LoVo (cell line): ENCODE results near the gene NCKIPSD.

Source experiments
- DNase-seq: peaks from one replicate; pipeline ENCODE4 v3.0.0-alpha.2; 2016; ENCODE audit warnings: low spot score

Gene NCKIPSD

DNA sequence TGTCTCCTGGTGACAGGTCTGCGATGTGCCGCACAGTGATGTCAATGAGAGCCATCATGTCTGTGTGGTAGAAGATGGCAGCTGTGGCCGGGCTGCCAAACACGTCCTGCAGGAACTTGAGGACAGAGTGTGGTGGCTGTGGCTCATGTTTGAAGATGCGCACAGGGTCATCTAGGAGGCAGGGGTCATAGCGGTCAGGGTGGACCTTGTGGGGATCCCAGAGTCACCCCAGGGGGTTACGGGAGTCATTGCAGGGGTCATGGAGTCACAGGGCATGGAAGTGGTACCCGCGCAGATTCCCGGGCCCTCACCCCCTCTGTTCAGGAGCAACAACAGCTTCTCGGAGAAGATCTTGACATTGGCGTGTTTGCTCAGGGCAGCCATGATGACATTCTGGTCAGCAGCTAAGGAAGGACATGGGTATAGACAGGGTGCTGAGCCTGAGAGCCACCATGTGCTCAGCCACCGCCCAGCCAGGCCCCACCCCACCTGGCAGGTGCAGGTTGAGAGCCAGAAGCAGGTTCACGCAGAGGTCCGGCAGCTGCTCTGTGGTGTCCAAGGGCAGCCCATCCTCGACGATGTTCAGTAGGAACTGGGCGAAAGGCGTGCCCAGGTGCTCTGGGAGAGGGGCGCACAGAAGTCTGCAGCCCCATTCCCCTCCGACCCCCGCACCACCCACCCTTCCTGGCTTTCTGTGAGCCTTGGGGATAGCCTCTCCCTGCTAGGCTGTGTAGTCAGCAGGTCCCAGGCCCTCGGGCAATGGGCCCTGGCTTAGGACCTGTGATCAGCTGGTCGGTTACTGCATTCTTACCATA is 6.9 kb downstream of the NCKIPSD start:
- no peak for DNase-seq

GRCh38 chr3:48678056-48678455 is 7.7 kb downstream of the NCKIPSD start:
- no peak for DNase-seq

DNA sequence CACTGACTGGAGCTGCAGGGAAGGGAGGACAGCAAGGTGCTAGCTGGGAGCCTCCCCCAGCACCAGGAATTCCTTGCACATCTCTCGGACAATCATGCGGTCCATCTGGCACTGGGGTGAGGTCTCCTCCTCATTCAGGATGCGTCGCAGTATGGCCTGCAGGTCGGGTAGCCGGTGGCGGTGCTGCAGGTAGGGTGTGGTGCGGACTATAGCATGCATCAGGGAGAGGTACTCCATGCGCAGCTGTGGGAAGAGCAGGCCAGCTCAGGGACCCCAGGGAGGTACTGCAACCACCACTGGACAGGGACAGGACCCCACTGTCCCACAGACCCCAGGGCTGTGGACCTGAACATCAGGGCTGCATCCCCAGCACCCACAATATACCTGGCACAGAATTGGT is 11.2 kb downstream of the NCKIPSD start:
- no peak for DNase-seq

- DNase-seq: no peak
Measured at GRCh38 chr3:48672522-48672921, 13.2 kb downstream of the NCKIPSD start.

DNA sequence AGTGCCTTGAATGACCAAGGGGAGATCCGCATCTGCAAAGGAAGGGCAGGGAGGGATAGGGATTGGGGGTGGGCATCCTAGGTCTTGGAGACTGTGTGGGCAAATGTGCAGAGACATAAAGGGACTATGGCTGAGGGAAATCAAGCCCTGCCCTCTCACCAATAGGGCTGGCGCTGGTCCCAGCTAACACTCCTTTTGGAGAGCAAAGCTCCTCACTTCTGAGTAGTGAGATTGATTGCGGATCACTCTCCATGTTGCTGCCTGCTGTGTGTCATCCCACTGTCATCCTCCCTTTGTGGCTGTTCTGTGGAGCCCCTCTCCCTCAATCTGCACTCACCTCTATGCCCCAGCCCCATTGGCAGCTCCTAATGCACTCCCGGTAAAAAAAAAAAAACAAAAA is 20.8 kb downstream of the NCKIPSD start:
- DNase-seq: no peak

- no peak for DNase-seq
Measured at GRCh38 chr3:48664313-48664644, 21.4 kb downstream of the NCKIPSD start.

DNA sequence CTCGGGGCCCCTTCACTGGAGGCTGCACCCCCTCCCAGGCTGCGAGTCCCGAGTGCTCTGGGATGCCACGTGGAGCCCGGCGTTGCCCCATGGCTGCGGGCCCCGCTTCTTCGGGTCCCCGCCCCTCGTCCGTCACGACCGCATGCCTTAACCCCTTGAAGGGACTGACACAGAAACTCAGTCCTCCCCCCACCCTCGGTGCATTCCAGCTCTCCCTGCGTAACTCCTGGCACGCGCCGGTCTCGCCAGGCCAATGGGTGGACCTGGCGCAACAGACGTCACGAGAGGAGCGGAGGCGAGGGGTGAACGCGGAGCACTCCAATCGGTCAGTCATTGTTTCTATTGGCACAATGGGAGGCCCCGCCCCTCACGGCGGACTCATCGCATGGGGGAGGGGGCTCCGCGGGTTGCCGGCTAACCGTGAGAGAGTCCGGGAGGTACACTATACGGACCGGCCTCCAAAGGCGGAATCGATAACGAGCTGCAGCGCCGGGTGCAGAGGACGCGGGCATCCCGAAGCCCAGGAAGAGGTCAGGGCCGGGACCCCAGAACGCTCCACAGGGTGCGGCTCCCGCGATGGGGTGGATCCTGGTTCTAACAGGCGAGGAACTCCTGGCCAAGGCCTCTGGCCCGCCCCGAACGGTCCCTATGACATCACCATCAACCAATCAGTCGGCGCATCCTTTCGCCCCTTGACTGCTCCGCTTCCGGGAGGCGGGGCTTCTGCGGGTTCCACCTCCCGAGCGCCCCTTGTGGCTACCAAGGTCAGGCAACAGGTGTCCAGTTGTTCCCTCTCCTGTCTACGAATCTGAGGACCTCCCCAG is 22.0 kb downstream of the NCKIPSD start:
- DNase-seq: peak; percentile 98

DNA sequence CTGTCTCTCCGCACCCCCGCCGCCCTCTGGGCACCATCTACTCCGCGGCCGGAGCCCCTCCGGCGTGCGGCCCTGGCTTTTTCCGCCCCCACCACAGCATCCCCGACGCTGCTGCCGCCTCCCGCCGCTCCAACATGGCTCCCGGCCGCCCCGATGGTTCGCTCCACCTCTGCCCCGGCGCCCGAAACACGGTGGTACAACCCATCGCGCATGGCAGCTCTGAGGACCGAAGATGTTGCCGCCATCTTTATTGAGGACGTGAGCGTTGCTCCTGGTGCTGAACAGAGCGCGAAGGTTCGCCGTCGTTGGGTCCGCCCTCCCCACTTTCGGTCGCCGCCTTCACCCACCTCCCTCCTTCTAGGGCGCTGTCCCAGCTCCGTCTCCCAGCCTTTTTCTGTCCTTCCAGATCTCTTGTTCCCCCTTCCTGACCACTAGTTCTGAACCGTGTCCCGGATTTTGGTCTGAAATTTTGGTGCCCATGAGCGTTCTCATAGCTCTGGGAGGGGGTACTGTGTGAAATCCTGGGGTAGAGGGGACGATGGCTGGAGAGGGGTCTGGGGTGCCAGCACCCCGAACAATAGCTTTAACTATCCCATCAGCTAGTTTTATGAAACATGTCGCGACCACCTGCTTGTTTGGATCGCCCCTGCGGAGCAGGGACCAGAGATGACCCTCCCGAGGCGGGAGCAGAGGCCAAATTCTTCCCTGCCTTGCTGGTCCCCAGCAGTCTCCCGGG is 22.8 kb downstream of the NCKIPSD start, which contains the start of gene CELSR3:
CELSR3 (minus strand) TSS at position 134 of the 736 bp plus-strand sequence. CDS start 252 bp downstream, outside the sequence.
- DNase-seq: peak; percentile 77

DNA sequence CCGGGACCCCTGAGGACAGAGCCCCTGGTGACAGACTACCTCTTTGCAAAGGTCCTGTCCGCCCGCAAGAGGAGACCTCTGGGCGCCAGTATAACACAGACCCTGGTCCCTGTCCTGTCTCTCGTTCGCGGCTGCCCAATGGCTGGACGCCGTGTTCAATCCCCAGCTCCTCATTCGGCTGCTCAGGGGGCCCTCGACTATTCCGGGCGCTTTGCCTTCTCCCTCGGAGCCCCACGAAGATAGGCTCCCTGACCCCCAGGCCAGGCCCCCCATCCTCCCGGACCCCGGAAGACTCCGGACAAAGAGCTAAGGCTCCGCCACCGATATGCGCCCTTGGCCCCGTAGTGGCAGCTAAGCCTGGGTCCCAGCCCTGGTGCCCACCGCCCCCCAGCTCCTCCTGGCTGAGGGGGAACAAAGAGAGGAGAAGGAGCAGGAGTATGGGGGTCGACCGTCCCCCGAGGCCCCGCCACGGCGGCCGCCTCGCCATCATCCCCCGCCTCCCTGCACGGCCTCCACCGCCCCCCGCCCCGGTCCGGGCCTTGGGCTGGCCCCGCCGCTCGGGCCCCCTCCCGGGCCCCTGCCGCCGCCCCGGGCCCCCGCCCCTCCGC is 23.5 kb downstream of the NCKIPSD start:
- no peak for DNase-seq

DNA sequence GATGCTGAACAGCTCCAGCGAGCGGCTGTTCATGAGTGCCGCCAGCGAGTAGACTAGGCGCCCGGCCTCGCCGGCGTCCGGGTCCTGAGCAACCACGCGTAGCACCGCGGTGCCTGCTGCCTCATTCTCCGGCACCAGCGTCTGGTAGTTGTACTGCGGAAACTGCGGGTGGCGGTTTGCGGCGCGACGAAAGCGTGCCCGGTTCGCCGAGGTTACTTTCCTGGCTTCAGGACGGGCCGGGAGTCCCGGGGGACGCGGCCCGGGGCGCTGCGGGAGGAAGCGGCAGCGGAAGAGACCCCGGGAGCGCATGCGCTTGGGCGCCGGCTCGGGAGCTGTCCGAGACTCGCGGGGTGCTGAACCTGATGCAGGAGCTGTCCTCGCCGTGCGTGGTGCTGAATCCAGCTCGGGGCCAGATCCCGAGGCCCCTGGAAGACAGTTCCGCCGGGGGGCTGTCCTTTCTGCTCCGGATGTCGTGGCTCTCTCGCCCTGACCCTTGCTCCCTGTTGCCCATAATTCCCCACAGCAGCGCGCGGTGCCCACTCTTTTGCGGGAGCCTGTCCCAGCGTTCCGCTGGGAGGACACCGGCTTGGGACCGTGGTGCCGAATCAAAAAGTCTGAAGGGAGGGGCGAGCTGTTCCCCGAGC is 24.1 kb downstream of the NCKIPSD start:
- no peak for DNase-seq

GRCh38 chr3:48660800-48661400 is 24.8 kb downstream of the NCKIPSD start:
- no peak for DNase-seq

DNA sequence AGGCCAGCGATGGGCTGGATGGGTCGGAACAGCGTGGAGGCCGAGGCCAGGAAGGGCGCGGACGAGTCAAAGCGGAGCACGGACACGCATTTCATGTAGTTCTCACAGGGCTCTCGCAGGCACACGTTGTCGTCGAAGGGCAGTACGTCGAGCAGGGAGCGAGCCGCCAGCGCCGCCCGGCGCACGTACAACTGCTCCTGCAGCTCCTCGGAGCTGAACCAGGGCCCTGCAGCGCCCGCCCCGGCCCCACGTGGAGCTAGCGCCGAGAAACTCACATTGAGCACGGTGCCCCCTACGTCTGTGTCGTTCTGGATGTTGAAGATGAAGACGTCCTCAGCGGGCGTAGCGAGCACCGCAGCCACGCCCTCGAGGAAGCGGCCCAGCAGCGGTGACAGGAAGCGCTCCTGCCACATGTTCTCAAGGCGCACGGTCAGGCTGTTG is 28.9 kb downstream of the NCKIPSD start:
- DNase-seq: no peak

- no peak for DNase-seq
Measured at GRCh38 chr3:48656061-48656840, 29.5 kb downstream of the NCKIPSD start.

DNA sequence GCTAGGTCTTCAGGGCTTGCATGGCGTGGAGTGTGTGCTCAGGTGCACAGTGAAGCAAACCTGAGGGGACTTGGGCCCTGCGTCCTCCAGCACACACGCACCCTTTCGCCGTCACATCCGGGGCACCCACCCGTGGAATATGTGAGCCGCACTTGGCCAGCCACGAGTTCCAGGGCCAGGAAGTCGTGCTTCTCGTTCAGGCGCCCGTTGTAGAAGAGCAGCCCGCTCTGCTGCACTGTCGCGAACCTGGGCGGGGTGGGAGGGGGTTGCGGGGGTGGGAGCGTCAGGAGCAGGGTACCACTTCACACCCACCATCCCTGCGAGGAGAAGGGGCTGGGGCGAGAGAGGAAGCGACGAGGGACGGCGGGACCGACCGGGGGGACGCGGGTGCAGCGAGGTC is 30.1 kb downstream of the NCKIPSD start:
- no peak for DNase-seq

GRCh38 chr3:48655063-48655462 is 30.7 kb downstream of the NCKIPSD start:
- no peak for DNase-seq

GRCh38 chr3:48652923-48653715 is 32.6 kb downstream of the NCKIPSD start:
- no peak for DNase-seq

- no peak for DNase-seq
Measured at GRCh38 chr3:48651771-48652170, 33.9 kb downstream of the NCKIPSD start.

- no peak for DNase-seq
Measured at GRCh38 chr3:48650723-48651122, 35.0 kb downstream of the NCKIPSD start.

DNA sequence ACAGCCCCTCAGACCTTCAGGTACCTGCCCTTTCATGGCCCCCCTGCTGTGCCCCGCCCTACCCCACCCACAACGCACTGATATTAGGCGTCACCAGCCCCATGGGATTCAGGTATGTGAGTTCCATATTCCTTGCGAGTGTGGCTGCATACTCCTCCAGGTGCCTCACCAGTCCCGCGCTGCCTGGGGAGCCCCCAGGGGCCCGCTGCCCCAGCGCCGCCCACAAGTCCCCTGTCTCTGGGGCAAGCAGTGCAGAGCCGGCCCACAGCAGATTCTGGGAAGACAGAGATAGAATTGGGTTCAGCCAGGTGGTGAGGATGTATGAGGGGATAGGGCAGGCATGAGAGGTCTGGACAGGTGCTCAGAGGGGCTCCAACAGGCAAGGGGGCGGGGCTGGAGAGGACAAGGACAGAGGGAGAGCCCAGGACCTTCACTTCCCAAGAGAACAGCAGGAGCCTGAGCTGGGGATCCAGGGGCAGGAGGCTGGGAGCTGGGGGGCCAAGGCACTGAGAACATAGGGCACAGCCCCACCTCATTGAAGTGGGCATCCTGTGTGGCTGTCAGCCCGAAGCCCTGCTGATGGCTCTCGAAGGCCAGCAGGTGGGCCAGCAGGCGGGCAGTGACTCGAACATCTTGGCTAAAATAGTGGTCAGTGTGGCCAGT is 37.4 kb downstream of the NCKIPSD start:
- no peak for DNase-seq
